SK-N-SH (cell line): ENCODE results near the gene SHPK. TPM values are rescaled to one million over a fixed set of nuclear protein-coding genes. Genes with fewer than 3 reads are reported as not detected.
A peak's percentile ranks its signal among the peaks of the same experiment; 100 is the strongest.

Experiments used
- CTCF ChIA-PET: fragments of 300-600, 350-600 bp; formaldehyde crosslinking; extraction: SDS; loops from one replicate; lab custom pipeline; 2021; lab: Yijun Ruan, JAX
- POLR2A ChIA-PET: fragments of 350-600 bp; sonication (Branson Sonifier 250); formaldehyde crosslinking; extraction: SDS; loops from one replicate; lab custom pipeline; 2020; ENCODE audit warnings: antibody characterized with exemption, inconsistent platforms; lab: Yijun Ruan, JAX
- DNase-seq: peaks from one replicate; pipeline ENCODE4 v3.0.0; 2012
- H2AFZ ChIP-seq: fragments of 200-600 bp; sonication (generic); 2 replicates; pipeline ENCODE4 v1.8.1; 2016; ENCODE audit warnings: antibody characterized with exemption, mild to moderate bottlenecking, low read depth
- H3F3A ChIP-seq: fragments of 200-600 bp; sonication (generic); replicated peaks from 2 replicates; pipeline ENCODE3; 2016; ENCODE audit warnings: antibody characterized with exemption, mild to moderate bottlenecking; ENCODE audit not compliant: insufficient read depth
- H3K27ac ChIP-seq, 2 experiments: fragments of 200-500 bp in 1 of 2; fragments of 200-600 bp in 1 of 2; sonication (Bioruptor generic) in 1 of 2; sonication (generic), shearing (Covaris generic) in 1 of 2; 2 replicates each; pipeline versions ENCODE4 v1.5.1 to v1.6.1; 2014 to 2016; ENCODE audit warnings: low read depth in 2 of 2, inconsistent platforms in 1 of 2, low read length in 1 of 2, mild to moderate bottlenecking in 1 of 2, mixed read lengths in 1 of 2
- H3K27me3 ChIP-seq: fragments of 200-600 bp; sonication (generic), shearing (Covaris generic); 2 replicates; pipeline ENCODE4 v1.6.1; 2016; ENCODE audit warnings: mixed run types; ENCODE audit not compliant: insufficient read depth
- H3K36me3 ChIP-seq, 2 experiments: fragments of 200-500 bp in 1 of 2; fragments of 200-600 bp in 1 of 2; sonication (Bioruptor generic) in 1 of 2; sonication (generic) in 1 of 2; replicated peaks in 1 of 2; 2 replicates each; pipeline versions ENCODE3 to v1.5.1; 2014 to 2016; ENCODE audit warnings: low read length in 1 of 2, mild to moderate bottlenecking in 1 of 2; ENCODE audit not compliant: insufficient read depth in 2 of 2, control insufficient read depth in 1 of 2
- H3K4me1 ChIP-seq, 2 experiments: fragments of 200-500 bp in 1 of 2; fragments of 200-600 bp in 1 of 2; sonication (Bioruptor generic) in 1 of 2; sonication (generic), shearing (Covaris generic) in 1 of 2; 2 replicates each; pipeline versions ENCODE4 v1.5.1 to v1.6.1; 2014 to 2016; ENCODE audit warnings: low read depth in 1 of 2, low read length in 1 of 2, mixed run types in 1 of 2; ENCODE audit not compliant: insufficient read depth in 2 of 2, control insufficient read depth in 1 of 2
- H3K4me2 ChIP-seq: fragments of 200-600 bp; sonication (generic), shearing (Covaris generic); 2 replicates; pipeline ENCODE4 v1.6.1; 2017; ENCODE audit warnings: mixed run types
- H3K4me3 ChIP-seq, 2 experiments: fragments of 200-500 bp in 1 of 2; fragments of 200-600 bp in 1 of 2; sonication (Bioruptor generic) in 1 of 2; sonication (generic), shearing (Covaris generic) in 1 of 2; 2 replicates each; pipeline versions ENCODE4 v1.5.1 to v1.8.1; 2014 to 2016; ENCODE audit warnings: low read depth in 2 of 2, inconsistent platforms in 1 of 2, low read length in 1 of 2, mild to moderate bottlenecking in 1 of 2, mixed read lengths in 1 of 2, moderate library complexity in 1 of 2
- H3K79me2 ChIP-seq: fragments of 200-600 bp; sonication (generic); 2 replicates; pipeline ENCODE4 v1.8.1; 2017; ENCODE audit warnings: mild to moderate bottlenecking; ENCODE audit not compliant: insufficient read depth
- H3K9ac ChIP-seq: fragments of 200-600 bp; sonication (generic); 2 replicates; pipeline ENCODE4 v1.6.1; 2017; ENCODE audit warnings: mixed run types
- H3K9me2 ChIP-seq: fragments of 200-600 bp; sonication (generic); 2 replicates; pipeline ENCODE4 v1.6.1; 2017; ENCODE audit warnings: mixed run types
- H3K9me3 ChIP-seq: fragments of 200-600 bp; sonication (generic); 2 replicates; pipeline ENCODE4 v1.6.1; 2017; ENCODE audit warnings: mixed run types, mild to moderate bottlenecking, moderate library complexity
- H4K20me1 ChIP-seq: fragments of 200-600 bp; sonication (generic); 2 replicates; pipeline ENCODE4 v1.6.1; 2017; ENCODE audit warnings: mild to moderate bottlenecking, mixed run types; ENCODE audit not compliant: insufficient read depth
- CTCF ChIP-seq: fragments of 200-600 bp; sonication (generic); IDR thresholded peaks from 2 replicates; pipeline ENCODE4 v1.6.1; 2017; ENCODE audit warnings: antibody characterized with exemption, mild to moderate bottlenecking, moderate library complexity
- FOSL2 ChIP-seq: IDR thresholded peaks from 2 replicates; pipeline ENCODE4 v1.4.0; 2012; ENCODE audit warnings: low read depth, mild to moderate bottlenecking, moderate library complexity, borderline replicate concordance
- MXI1 ChIP-seq: IDR thresholded peaks from 2 replicates; pipeline ENCODE4 v1.6.1; 2012; ENCODE audit warnings: mild to moderate bottlenecking, low read depth, low read length, improper control_type of control experiment
- NFIC ChIP-seq: IDR thresholded peaks from 2 replicates; pipeline ENCODE4 v1.4.0; 2012; ENCODE audit warnings: borderline replicate concordance
- PBX3 ChIP-seq: IDR thresholded peaks from 2 replicates; pipeline ENCODE4; 2012
- POLR2AphosphoS5 ChIP-seq: IDR thresholded peaks from 2 replicates; pipeline ENCODE4 v1.6.1; 2012; ENCODE audit warnings: low read depth, low read length
- SIN3A ChIP-seq: IDR thresholded peaks from 2 replicates; pipeline ENCODE4 v1.6.1; 2012; ENCODE audit warnings: low read depth, mild to moderate bottlenecking, low read length, moderate library complexity, borderline replicate concordance
- TCF12 ChIP-seq: IDR thresholded peaks from 2 replicates; pipeline ENCODE4 v1.4.0; 2012
- TEAD4 ChIP-seq: IDR thresholded peaks from 2 replicates; pipeline ENCODE4 v1.4.0; 2012; ENCODE audit warnings: mild to moderate bottlenecking, borderline replicate concordance; ENCODE audit not compliant: insufficient read depth
- USF2 ChIP-seq: fragments of 150-350 bp; IDR thresholded peaks from 2 replicates; pipeline ENCODE4 v1.6.1; 2017; ENCODE audit warnings: antibody characterized with exemption, low read length, low read depth, borderline replicate concordance
- YY1 ChIP-seq: IDR thresholded peaks from 2 replicates; pipeline ENCODE4 v1.4.0; 2012; ENCODE audit warnings: low read depth, mild to moderate bottlenecking
- WGBS: methylation state at CpG from one replicate; pipeline ENCODE4 v1.1.6; 2017; ENCODE audit warnings: low lambda C conversion rate; 5-methylcytosine and 5-hydroxymethylcytosine counted together
- polyA plus RNA-seq, 3 experiments: library from polyadenylated mRNA; depleted of rRNA; stranded (reverse); fragments of >200 nt; gene quantifications; 2 replicates each; pipeline ENCODE4 v1.2.3, GENCODE V29; 2012

The SHPK gene
- polyA plus RNA-seq, 1 of the 3 experiments (the other 2 are of a cell fraction), result 9.0 TPM

- ChIA-PET POLR2A (no interaction called here), CTCF (no interaction called here)
- H3K4me2 ChIP-seq, result no peak overlapping the region
- TF ChIP-seq TEAD4 (no peak), SIN3A (no peak), USF2 (no peak)
- H4K20me1 ChIP-seq, result no peaks in the 10 kb centered on the region
- no peaks in the 10 kb centered on the region for H3K79me2 ChIP-seq
- H2AFZ ChIP-seq, result no peak overlapping the region
- DNase-seq, result no peak
- H3K9me3 ChIP-seq, result no peaks in the 10 kb centered on the region
- H3K9ac ChIP-seq, result no peak overlapping the region
- WGBS, result 93% methylated on average over 9 of the region's 11 CpGs
- H3K27me3 ChIP-seq, result no peaks in the 10 kb centered on the region
- no peak overlapping the region for H3K4me3 ChIP-seq
- no peaks in the 10 kb centered on the region for H3K9me2 ChIP-seq
- H3K27ac ChIP-seq, result no peak overlapping the region
- H3K36me3 ChIP-seq, result no peaks in the 10 kb centered on the region
- no peaks in the 10 kb centered on the region for H3K4me1 ChIP-seq
- no peaks in the 10 kb centered on the region for H3F3A ChIP-seq
Measured at GRCh38 chr17:3576970-3577369, 59.1 kb downstream of the SHPK start.

- DNase-seq, result no peak
- Histone ChIP-seq H2AFZ (no peak overlapping the region), H3K9me3 (no peaks in the 10 kb centered on the region), H4K20me1 (no peaks in the 10 kb centered on the region), H3K36me3 (no peaks in the 10 kb centered on the region), H3K4me3 (no peak overlapping the region), H3K4me2 (no peak overlapping the region), H3K27me3 (no peaks in the 10 kb centered on the region), H3K9me2 (no peaks in the 10 kb centered on the region), H3K9ac (no peak overlapping the region), H3K4me1 (no peaks in the 10 kb centered on the region), H3K27ac (no peak overlapping the region; a peak in 1 of 4 replicates), H3K79me2 (no peaks in the 10 kb centered on the region), H3F3A (no peaks in the 10 kb centered on the region)
- TF ChIP-seq FOSL2 (peak; percentile 44; the same call in 1 of the 2 replicates), PBX3 (no peak), POLR2AphosphoS5 (0 out of 2 replicates have a peak, but pooled peaks have one; percentile 19), MXI1 (no peak), NFIC (peak; percentile 22; the same call in 1 of the 2 replicates), YY1 (no peak), TCF12 (peak; percentile 54), CTCF (no peak)
- CTCF ChIA-PET, result no interaction called here
- POLR2A ChIA-PET, result no interaction called here
- 41% methylated on average over 5 of the region's 5 CpGs for WGBS
Measured at GRCh38 chr17:3575511-3575910, 60.5 kb downstream of the SHPK start.
